Activated CD8-positive, alpha-beta memory T cell treated with anti-CD3 and anti-CD28 coated beads, Interleukin-2, amount 50 U/mL, for 24 hours (primary cell): Measurements from ENCODE around the gene CRIP3.
"Not testable (repeated sequence)": the region's sequence is repeated elsewhere in the genome, so short reads cannot be mapped to it uniquely, and the experiment has no call there.

ENCODE experiments used
- DNase-seq: peaks from one replicate; pipeline ENCODE4 v3.0.0-alpha.2; 2020; ENCODE audit errors: extremely low read depth

The CRIP3 gene, protein sequence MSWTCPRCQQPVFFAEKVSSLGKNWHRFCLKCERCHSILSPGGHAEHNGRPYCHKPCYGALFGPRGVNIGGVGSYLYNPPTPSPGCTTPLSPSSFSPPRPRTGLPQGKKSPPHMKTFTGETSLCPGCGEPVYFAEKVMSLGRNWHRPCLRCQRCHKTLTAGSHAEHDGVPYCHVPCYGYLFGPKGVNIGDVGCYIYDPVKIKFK

GRCh38 chr6:43308101-43308989, at the start of gene CRIP3:
Gene CRIP3, minus strand, starts transcription at chr6:43308826. Its CDS starts 34 bp downstream, at chr6:43308792.
- no peak for DNase-seq

GRCh38 chr6:43355862-43356590, 47.4 kb upstream of the CRIP3 start:
- DNase-seq = no peak

DNA sequence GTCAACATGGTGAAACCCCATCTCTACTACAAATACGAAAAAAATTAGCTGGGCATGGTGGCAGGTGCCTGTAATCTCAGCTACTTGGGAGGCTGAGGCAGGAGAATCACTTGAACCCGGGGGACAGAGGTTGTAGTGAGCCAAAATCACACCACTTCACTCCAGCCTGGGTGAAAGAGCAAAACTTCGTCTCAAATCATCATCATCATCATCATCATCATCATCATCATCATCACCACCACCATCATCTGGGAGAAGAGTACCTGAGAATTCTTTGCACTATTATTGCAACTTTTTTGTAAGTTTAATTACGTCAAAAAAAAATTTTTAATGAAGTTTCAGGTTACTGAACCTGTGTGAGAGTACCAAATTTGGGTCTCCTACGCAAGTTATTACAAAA, 43.3 kb upstream of the CRIP3 start:
- not testable (repeated sequence) for DNase-seq

DNA sequence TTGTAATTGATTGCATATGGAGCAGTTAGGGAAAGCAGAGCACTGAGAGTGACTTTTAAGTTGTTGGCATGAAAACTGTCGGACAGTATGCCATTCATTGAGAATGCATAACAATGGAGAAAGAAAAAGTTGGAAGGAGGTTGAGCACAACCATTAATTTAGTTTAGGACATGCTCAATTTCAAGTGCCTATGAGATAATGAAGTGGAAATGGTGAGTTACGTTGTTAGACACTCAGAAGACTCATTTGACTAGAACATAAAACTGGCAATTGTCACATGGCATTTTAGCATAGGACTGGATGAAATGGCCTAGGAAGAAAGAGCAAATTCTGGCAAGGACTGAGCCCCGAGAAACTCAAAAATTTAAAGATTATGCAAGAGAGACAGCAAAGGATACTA, 38.8 kb upstream of the CRIP3 start:
- DNase-seq = no peak

DNA sequence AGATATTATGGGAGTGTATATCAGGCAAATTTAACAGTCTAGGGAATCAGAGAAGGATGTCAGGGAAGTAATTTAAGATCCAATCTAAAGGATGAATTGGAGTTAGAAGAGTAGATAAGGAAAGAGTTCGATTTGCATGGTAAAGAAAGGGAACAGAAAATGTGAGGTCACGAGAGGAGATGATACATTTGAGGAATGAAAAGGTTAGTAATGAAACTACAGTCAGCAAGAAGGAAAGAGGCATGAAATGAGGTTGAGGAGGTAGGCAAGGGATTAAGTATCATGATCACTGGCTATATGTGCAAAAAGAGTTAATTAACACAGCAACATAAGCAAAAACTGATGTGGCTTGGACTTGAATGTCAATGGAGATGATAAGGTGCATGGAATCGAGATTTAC, 38.4 kb upstream of the CRIP3 start:
- no peak for DNase-seq

DNA sequence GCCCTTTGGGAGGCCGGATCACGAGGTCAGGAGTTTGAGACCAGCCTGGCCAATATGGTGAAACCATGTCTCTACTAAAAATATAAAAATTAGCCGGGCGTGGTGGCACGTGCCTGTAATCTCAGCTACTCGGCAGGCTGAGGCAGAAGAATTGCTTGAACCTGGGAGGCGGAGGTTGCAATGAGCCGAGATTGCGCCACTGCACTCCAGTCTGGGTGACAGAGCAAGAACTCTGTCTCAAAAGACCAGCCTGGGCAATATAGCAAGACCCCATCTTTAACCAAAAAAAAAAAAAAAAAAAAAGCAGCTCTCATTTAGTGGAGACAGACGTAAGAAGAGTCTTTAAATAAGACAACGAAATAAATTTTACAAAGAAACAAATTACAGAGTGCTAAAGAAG, 37.6 kb upstream of the CRIP3 start:
- DNase-seq = not testable (repeated sequence)

DNA sequence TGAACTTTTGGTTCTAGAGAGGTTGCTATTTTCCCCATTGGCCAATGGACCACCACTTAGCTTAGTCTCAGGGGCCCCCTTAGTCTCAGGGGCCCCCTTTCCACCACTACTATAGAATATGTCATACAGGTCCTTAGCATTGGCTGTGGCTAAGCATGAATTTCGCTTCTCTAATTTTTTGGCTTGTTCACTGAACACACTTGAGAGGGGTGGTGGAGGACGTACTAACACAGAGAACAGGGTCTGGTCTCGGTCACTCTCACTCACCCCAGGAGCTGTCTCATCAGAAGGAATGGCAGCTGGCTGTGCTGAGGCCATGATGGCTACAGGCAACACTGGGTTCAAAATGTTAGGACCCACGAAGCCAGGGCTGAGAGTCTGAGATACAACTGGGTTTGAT, 30.5 kb upstream of the CRIP3 start:
- no peak for DNase-seq

DNA sequence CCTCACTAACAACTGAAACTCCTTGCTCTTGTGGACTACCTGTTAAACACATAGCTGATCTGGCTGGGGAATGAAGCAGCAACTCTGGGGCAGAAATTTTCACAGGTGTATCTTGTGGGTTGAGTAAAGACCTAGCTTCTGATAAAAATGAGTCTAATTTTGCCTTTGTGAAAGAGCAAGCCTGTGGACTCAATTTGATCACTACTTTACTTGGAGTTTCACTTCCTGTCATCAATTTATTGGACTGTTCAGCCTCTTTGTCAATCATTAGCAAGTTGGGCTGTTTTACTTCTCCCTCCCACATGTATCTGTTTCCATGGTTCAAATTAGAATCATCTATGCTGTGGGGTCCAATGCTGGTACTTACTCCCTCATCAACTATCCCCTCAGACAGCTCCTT, 29.6 kb upstream of the CRIP3 start:
- no peak for DNase-seq

GRCh38 chr6:43336382-43336781, 27.8 kb upstream of the CRIP3 start:
- no peak for DNase-seq

GRCh38 chr6:43335469-43335868, 26.8 kb upstream of the CRIP3 start:
- no peak for DNase-seq

DNA sequence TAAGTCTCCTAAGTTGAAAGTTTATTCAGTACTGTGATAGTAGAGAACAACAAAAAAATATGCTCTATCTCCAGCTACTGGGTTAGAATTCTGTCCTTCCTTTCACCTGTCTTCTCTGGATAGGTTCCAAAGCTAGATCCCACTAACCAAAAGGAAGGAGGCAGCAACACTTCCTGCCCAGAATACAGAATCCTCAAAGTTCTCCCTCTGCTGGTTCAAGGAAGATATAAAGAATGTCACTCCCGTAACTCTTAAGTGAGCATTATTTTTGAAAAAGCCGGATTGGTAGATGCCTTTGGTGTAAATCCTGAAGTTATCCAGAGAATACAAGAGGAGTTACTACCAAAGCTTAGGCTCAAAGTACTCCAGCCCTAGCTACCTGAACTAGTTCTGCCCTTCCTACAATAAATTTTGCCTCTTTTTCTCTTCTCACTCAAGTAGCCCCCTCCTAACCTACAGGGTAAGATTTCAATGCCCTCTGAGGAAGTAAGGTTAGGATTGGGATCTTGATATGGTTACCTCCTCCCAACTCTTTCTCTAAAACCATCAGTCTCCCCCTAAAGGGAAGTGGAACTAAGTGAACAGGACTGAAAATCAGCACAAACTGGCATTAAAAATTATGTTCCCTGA, 26.0 kb upstream of the CRIP3 start:
- DNase-seq = no peak

DNA sequence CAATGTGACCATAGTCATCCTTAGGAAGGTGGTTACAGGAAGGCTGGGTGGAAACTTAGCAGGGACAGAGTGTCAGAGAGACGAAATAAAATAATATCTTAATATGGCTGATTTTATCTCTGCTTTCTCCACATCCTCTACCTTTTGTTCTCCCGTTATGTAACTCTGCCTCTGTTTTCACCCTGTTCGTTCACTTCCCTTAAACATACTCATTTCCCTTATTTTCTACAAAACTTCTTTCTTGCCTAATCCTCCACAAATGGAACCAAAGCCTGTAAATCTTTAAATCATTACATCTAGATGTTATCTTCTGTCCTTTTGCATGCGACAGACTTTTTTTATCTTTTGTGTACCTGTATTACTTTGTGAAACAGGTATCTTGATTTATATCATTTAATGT, 23.3 kb upstream of the CRIP3 start:
- DNase-seq = no peak

DNA sequence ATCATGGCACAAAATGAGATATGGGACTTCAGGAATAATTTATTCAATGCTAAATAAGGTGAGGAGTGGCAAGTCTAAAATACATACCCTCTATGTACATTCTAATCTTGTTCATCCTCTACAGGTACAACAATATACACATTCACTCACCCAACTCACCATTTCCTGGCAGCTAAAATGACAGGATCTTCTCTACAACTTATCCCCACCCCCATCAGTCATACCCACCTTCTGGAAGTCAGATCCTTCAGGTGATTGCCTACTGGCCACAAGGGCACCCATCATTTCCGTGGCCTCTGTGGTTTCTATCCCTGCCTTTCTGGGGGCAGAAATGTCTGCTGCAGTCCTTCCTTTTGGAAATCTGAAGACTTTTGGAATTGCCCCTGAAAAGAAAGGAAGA, 22.8 kb upstream of the CRIP3 start:
- DNase-seq = no peak

DNA sequence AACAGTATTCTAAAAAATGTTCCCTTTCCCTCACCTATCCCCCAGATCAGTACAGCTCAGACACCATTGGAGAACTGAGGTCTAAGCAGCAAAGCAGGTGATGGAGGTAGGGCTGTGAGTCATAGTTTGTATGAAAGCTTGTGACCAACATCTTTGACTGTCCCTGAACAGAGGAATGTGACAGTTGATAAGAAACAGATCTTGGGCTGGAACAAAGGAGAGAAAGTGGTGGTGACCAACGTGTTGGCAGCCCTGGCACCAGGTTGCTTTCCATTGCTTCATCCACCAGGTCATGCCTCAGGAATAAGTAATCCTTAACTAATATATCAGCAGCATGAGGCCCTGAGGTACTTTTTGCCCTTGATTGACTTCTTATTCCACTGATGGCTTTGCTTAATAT, 19.9 kb upstream of the CRIP3 start:
- no peak for DNase-seq

DNA sequence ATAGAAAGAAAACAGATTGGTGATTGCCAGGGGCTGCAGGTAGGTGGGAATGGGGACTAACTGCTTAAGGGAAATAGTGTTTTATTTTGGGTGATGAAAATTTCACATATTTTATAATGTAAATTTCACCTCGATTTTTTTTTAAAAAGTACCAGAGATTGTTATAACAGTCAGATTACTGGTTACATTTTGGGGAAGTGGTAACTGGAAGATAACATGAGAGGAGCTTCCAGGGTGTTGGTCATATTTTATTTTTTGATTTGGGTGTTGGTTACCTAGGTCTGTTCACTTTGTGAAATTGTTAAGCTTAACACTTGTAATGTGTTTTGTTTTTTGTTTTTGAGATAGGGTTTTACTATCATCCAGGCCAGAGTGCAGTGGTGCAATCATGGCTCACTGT, 17.2 kb upstream of the CRIP3 start:
- no peak for DNase-seq

- DNase-seq = no peak
These were observed 9.4 kb upstream of the CRIP3 start for GRCh38 chr6:43318011-43318410.

DNA sequence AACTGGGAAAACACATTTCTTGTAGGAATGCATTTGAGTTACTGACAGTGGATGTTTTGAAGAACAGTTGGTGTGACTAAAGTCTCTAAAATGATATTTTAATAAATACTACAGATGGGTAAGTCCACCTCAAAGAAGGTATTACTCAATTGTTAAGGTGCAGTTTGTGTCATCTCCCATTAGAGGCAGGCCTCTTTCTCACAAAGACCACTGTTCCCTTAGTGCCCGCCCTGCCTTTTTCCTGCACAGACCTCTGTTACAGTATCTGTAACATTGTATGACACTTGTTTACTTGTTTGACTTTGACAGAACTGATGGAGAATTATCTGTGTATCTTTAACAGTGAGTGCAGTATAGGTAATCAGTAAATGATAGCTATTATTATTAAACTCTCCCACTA, 5.2 kb upstream of the CRIP3 start:
- no peak for DNase-seq

GRCh38 chr6:43311666-43312065, 3.0 kb upstream of the CRIP3 start:
- DNase-seq = no peak

- no peak for DNase-seq
These were observed 2.0 kb upstream of the CRIP3 start for GRCh38 chr6:43310624-43311023.

DNA sequence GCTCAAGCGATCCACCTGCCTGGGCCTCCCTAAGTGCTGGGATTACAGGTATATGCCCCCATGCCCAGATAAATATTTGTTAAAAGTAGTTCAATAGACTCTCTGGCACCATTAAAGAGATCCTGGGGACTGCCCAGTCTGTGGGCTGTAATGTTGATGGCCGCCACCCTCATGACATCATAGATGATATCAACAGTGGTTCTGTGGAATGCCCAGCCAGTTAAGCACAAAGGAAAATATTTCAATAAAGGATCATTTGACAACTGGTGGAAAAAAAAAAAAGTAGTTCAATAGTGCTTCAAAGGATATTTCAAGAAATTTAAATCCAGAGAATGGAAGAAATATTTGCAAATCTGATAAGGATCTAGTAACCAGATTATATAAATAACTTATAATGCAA, 1.5 kb upstream of the CRIP3 start:
- DNase-seq = no peak

DNA sequence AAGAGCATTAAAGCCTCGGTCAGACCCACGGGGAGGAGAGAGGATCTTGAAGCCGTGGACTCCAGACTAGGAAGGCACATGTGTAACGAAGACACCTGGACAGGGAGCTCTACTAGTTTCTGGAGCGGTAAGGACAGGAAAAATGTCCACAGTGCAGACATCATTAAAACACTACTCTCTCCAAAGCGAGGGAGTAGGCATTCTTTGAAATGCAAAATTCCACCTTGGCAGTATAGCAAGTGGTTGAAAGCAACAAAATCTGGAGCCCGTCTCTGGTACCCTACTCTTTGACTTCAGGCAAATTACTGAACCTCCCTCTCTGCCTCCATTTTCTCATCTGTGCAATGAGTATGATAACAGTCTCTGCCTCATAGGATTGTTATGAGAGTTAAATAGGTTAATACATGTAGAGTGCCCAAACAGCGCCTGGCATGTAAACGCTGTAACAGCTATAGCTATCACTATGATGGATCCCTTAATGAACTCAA, 408 bp upstream of the CRIP3 start:
- no peak for DNase-seq

- DNase-seq = no peak
These were observed 1.1 kb downstream of the CRIP3 start for GRCh38 chr6:43307451-43308100.
